GM06990 (cell line): Measurements from ENCODE around the gene TIGD1.

Source experiments
- DNase-seq: peaks from one replicate; pipeline ENCODE4 v3.0.0-alpha.2; 2011; ENCODE audit not compliant: insufficient read length; ENCODE audit errors: extremely low read depth
- H3K27me3 ChIP-seq: replicated peaks from 2 replicates; pipeline ENCODE4 v1.6.0; 2011; ENCODE audit warnings: low read length; ENCODE audit not compliant: control insufficient read depth, insufficient read depth
- H3K36me3 ChIP-seq: 2 replicates; pipeline ENCODE4 v1.5.1; 2011; ENCODE audit warnings: low read length; ENCODE audit not compliant: control insufficient read depth, insufficient read depth
- H3K4me3 ChIP-seq: replicated peaks from 2 replicates; pipeline ENCODE4 v1.5.1; 2011; ENCODE audit warnings: low read depth, mild to moderate bottlenecking, control low read depth, low read length
- CTCF ChIP-seq: IDR thresholded peaks from 2 replicates; pipeline ENCODE4 v1.5.1; 2011; ENCODE audit warnings: low read length, control low read depth, mild to moderate bottlenecking, inconsistent platforms; ENCODE audit not compliant: insufficient read depth, poor library complexity, severe bottlenecking

The TIGD1 gene

GRCh38 chr2:232530626-232531260 lies 19.6 kb downstream of the TIGD1 start:
- DNase-seq = no peak
- no peaks in the 10 kb centered on the region; the same call in 1 of the 2 replicates for H3K27me3 ChIP-seq
- TF ChIP-seq CTCF = no peak
- no peak overlapping the region for H3K4me3 ChIP-seq
- H3K36me3 ChIP-seq = no peaks in the 10 kb centered on the region

GRCh38 chr2:232529806-232530547 lies 20.4 kb downstream of the TIGD1 start:
- no peak overlapping the region for H3K4me3 ChIP-seq
- no peak for DNase-seq
- TF ChIP-seq CTCF = no peak
- H3K36me3 ChIP-seq = no peaks in the 10 kb centered on the region
- H3K27me3 ChIP-seq = no peaks in the 10 kb centered on the region; the same call in 1 of the 2 replicates

GRCh38 chr2:232528746-232529460 lies 21.5 kb downstream of the TIGD1 start:
- peaks cover 1% of the 10 kb centered on the region; the same call in 1 of the 2 replicates for H3K27me3 ChIP-seq
- no peaks in the 10 kb centered on the region for H3K36me3 ChIP-seq
- DNase-seq = no peak
- no peak overlapping the region for H3K4me3 ChIP-seq
- no peak for TF ChIP-seq CTCF

GRCh38 chr2:232527905-232528470 lies 22.4 kb downstream of the TIGD1 start:
- H3K36me3 ChIP-seq = no peaks in the 10 kb centered on the region
- H3K4me3 ChIP-seq = no peak overlapping the region
- no peak for TF ChIP-seq CTCF
- peaks cover 1% of the 10 kb centered on the region; the same call in 1 of the 2 replicates for H3K27me3 ChIP-seq
- DNase-seq = no peak

- DNase-seq = no peak
- H3K4me3 ChIP-seq = no peak overlapping the region
- H3K27me3 ChIP-seq = peaks cover 1% of the 10 kb centered on the region; the same call in 1 of the 2 replicates
- H3K36me3 ChIP-seq = no peaks in the 10 kb centered on the region
- no peak for TF ChIP-seq CTCF
These were observed 23.9 kb downstream of the TIGD1 start for GRCh38 chr2:232526372-232526941.
